Measurements from ENCODE around the gene SSMEM1. TPM values are rescaled to one million over a fixed set of nuclear protein-coding genes. Genes with fewer than 3 reads are reported as not detected.

SSMEM1 gene
- total and polyA plus RNA-seq, 9 of the 15 experiments (the other 6 are each of a cell fraction or from before 2014, with no cell fraction given): 0.10 to 0.28 (median 0.18) TPM; not detected in 4

DNA sequence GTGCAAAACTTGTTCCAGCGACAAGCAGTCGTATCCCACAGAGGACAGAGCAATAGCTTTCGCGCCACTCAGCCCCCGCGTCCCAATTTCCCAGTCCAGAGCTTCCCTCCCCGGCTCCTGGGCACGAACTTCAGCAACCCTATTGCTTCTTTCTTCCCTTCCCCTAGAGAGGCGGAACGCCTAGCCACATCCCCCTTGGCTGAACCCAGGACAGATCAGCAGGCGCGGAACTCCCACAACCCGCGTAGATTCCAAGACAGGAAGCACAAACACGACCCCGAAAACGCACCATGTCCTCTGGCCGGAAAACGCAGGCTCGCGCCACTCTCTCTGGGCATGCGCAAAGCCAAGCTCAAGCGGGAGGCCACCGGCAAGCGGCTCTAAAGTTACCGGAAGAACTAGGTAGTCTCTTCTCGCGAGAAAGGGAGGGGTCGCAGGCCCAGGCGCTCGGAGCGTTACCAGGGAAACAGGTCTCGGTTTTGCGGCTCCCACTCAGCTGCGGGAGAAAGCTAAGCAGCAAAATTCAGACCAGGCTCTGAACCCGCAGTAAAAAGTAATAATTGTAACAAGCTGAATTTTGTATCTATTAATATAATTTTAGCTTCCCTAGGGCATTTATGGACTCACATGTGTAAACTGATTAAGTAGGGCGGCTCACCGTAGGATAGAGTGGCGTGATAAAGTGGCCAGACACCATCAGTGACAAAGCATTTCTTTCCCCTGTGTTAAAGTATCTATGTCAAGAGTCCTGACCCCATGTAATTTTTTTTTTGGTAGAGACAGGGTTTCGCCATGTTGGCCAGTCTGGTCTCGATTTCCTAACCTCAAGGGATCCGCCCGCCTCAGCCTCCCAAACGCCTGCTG is 2.3 kb upstream of the SSMEM1 start, which contains the start of gene TMEM209 (continued):
- TF ChIP-seq RBFOX2 (IDR thresholded peaks at IDR 0.05; ENCODE audit: low read depth, low read length) (peak; percentile 99), MEIS2 (IDR thresholded peaks at IDR 0.05; ENCODE audit: partially characterized antibody) (peak; percentile 90), ZKSCAN8 (CRISPR knock-in tag; IDR thresholded peaks at IDR 0.05) (peak; percentile 20; the same call in 1 of the 2 replicates), RFX7 (CRISPR knock-in tag; IDR thresholded peaks at IDR 0.05) (no peak), WHSC1 (IDR thresholded peaks at IDR 0.05; ENCODE audit: low read length) (no peak), ZFP30 (CRISPR knock-in tag; IDR thresholded peaks at IDR 0.05; ENCODE audit: borderline replicate concordance) (no peak), GTF2A2 (tag; IDR thresholded peaks at IDR 0.05) (no peak), HNRNPLL (IDR thresholded peaks at IDR 0.05; ENCODE audit: low read depth, low read length, poor library complexity, severe bottlenecking) (peak; percentile 84), ZNF41 (CRISPR knock-in tag; conservative IDR thresholded peaks at IDR 0.05) (no peak; the same call in 1 of the 2 replicates), ZKSCAN3 (CRISPR knock-in tag; IDR thresholded peaks at IDR 0.05) (no peak), C11orf30 (IDR thresholded peaks at IDR 0.05; ENCODE audit: low read depth) (peak; percentile 96), XRCC4 (IDR thresholded peaks at IDR 0.05; ENCODE audit: extremely low read depth, insufficient read depth, insufficient read length) (no peak)
- TF ChIP-seq, protein P1, sequence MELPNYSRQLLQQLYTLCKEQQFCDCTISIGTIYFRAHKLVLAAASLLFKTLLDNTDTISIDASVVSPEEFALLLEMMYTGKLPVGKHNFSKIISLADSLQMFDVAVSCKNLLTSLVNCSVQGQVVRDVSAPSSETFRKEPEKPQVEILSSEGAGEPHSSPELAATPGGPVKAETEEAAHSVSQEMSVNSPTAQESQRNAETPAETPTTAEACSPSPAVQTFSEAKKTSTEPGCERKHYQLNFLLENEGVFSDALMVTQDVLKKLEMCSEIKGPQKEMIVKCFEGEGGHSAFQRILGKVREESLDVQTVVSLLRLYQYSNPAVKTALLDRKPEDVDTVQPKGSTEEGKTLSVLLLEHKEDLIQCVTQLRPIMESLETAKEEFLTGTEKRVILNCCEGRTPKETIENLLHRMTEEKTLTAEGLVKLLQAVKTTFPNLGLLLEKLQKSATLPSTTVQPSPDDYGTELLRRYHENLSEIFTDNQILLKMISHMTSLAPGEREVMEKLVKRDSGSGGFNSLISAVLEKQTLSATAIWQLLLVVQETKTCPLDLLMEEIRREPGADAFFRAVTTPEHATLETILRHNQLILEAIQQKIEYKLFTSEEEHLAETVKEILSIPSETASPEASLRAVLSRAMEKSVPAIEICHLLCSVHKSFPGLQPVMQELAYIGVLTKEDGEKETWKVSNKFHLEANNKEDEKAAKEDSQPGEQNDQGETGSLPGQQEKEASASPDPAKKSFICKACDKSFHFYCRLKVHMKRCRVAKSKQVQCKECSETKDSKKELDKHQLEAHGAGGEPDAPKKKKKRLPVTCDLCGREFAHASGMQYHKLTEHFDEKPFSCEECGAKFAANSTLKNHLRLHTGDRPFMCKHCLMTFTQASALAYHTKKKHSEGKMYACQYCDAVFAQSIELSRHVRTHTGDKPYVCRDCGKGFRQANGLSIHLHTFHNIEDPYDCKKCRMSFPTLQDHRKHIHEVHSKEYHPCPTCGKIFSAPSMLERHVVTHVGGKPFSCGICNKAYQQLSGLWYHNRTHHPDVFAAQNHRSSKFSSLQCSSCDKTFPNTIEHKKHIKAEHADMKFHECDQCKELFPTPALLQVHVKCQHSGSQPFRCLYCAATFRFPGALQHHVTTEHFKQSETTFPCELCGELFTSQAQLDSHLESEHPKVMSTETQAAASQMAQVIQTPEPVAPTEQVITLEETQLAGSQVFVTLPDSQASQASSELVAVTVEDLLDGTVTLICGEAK (IDR thresholded peaks at IDR 0.05): peak; percentile 94
- TF ChIP-seq, protein P1 (CRISPR knock-in tag; IDR thresholded peaks at IDR 0.05): no peak
- TF ChIP-seq, protein P2, sequence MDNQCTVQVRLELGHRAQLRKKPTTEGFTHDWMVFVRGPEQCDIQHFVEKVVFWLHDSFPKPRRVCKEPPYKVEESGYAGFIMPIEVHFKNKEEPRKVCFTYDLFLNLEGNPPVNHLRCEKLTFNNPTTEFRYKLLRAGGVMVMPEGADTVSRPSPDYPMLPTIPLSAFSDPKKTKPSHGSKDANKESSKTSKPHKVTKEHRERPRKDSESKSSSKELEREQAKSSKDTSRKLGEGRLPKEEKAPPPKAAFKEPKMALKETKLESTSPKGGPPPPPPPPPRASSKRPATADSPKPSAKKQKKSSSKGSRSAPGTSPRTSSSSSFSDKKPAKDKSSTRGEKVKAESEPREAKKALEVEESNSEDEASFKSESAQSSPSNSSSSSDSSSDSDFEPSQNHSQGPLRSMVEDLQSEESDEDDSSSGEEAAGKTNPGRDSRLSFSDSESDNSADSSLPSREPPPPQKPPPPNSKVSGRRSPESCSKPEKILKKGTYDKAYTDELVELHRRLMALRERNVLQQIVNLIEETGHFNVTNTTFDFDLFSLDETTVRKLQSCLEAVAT (IDR thresholded peaks at IDR 0.05): peak; percentile 91 to 94; a peak in 3 of 4 replicates
- TF ChIP-seq, protein P3, sequence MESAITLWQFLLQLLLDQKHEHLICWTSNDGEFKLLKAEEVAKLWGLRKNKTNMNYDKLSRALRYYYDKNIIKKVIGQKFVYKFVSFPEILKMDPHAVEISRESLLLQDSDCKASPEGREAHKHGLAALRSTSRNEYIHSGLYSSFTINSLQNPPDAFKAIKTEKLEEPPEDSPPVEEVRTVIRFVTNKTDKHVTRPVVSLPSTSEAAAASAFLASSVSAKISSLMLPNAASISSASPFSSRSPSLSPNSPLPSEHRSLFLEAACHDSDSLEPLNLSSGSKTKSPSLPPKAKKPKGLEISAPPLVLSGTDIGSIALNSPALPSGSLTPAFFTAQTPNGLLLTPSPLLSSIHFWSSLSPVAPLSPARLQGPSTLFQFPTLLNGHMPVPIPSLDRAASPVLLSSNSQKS (CRISPR knock-in tag; IDR thresholded peaks at IDR 0.05): 0 out of 2 replicates have a peak, but pooled peaks have one; percentile 45
